ENCODE data around the gene RXYLT1.

DNA sequence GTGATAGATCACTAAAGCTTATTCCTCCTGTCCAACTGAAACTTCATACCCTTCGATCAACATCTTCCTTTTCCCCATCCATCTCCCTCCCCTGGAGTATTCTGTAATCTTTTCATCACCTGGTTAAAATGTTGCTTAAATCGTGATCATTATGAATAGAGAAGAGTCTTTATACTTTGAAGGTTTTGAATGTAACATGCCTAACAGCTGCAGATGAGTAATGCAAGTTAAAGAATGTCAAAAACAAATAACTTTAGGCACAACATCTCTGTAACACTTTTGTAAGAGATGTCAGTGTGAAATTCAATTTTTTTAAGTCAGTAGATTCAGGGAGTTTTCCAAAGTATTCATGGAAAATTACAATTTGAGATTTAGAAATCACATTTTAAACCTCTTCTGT is 25.0 kb downstream of the RXYLT1 start:
- TF ChIP-seq, protein P1, sequence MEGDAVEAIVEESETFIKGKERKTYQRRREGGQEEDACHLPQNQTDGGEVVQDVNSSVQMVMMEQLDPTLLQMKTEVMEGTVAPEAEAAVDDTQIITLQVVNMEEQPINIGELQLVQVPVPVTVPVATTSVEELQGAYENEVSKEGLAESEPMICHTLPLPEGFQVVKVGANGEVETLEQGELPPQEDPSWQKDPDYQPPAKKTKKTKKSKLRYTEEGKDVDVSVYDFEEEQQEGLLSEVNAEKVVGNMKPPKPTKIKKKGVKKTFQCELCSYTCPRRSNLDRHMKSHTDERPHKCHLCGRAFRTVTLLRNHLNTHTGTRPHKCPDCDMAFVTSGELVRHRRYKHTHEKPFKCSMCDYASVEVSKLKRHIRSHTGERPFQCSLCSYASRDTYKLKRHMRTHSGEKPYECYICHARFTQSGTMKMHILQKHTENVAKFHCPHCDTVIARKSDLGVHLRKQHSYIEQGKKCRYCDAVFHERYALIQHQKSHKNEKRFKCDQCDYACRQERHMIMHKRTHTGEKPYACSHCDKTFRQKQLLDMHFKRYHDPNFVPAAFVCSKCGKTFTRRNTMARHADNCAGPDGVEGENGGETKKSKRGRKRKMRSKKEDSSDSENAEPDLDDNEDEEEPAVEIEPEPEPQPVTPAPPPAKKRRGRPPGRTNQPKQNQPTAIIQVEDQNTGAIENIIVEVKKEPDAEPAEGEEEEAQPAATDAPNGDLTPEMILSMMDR (conservative IDR thresholded peaks at IDR 0.05) = no peak
- no peak for TF ChIP-seq ZFX (IDR thresholded peaks at IDR 0.05)

All from C4-2B (cell line).